HFFc6 (cell line): ENCODE measurements around the gene GFM2. TPM values are rescaled to one million over a fixed set of nuclear protein-coding genes. Genes with fewer than 3 reads are reported as not detected.

ENCODE experiments used
- DNase-seq: peaks from one replicate; pipeline ENCODE4 v3.0.0-alpha.2; 2018
- H3K27ac Mint-ChIP-seq: 2 replicates; pipeline ENCODE4 v1.8.0; 2020; ENCODE audit warnings: mild to moderate bottlenecking, mixed read lengths
- H3K27me3 Mint-ChIP-seq: 2 replicates; pipeline ENCODE4 v1.8.0; 2021; ENCODE audit warnings: mild to moderate bottlenecking, moderate library complexity, mixed read lengths; ENCODE audit not compliant: insufficient read depth
- H3K36me3 Mint-ChIP-seq: 2 replicates; pipeline ENCODE4 v1.8.0; 2021; ENCODE audit warnings: low read depth, mixed read lengths
- H3K4me1 Mint-ChIP-seq: 2 replicates; pipeline ENCODE4 v1.8.0; 2020; ENCODE audit warnings: low read depth, mixed read lengths
- H3K4me3 Mint-ChIP-seq: 2 replicates; pipeline ENCODE4 v1.8.0; 2020; ENCODE audit warnings: mild to moderate bottlenecking, moderate library complexity, mixed read lengths
- H3K9me3 Mint-ChIP-seq: 2 replicates; pipeline ENCODE4 v1.8.0; 2020; ENCODE audit warnings: mild to moderate bottlenecking, mixed read lengths
- CTCF ChIP-seq: fragments of 200-600 bp; sonication (generic); IDR thresholded peaks from 2 replicates; pipeline ENCODE4 v1.5.0; 2021; ENCODE audit warnings: antibody characterized with exemption, mild to moderate bottlenecking
- total RNA-seq, 6 experiments: library from RNA; stranded (reverse); fragmentation: NEBNext Ultra II Directional; extraction: Animal tissue kit (Norgen Biotek cat#: 25700); gene quantifications; 2 replicates in 1 of 6; 3 replicates in 5 of 6; pipeline ENCODE4 v1.2.3, GENCODE V29; 2021

GFM2 gene
- total RNA-seq, 6 experiments from 2014 or later: 26.6 to 31.0 (median 28.0) TPM

GRCh38 chr5:74767579-74767913 is 629 bp upstream of the GFM2 start:
- Mint-ChIP-seq H3K27ac (peak overlapping the region; percentile 94), H3K27me3 (no peaks in the 10 kb centered on the region; the same call in 1 of the 2 replicates), H3K36me3 (peaks cover 14% of the 10 kb centered on the region), H3K4me1 (peaks cover 34% of the 10 kb centered on the region), H3K9me3 (no peaks in the 10 kb centered on the region), H3K4me3 (peak overlapping the region; percentile 96)
- no peak for TF ChIP-seq CTCF
- peak; percentile 35 for DNase-seq

- Mint-ChIP-seq H3K36me3 (peaks cover 9% of the 10 kb centered on the region), H3K4me1 (peaks cover 45% of the 10 kb centered on the region), H3K4me3 (peak overlapping the region; percentile 96), H3K27ac (peak overlapping the region; percentile 94), H3K9me3 (no peaks in the 10 kb centered on the region), H3K27me3 (no peaks in the 10 kb centered on the region; the same call in 1 of the 2 replicates)
- peak; percentile 49 for DNase-seq
- TF ChIP-seq CTCF: peak; percentile 82
Observed at GRCh38 chr5:74766418-74766848, 484 bp downstream of the GFM2 start.

GRCh38 chr5:74765929-74766328 is 988 bp downstream of the GFM2 start:
- Mint-ChIP-seq H3K36me3 (peaks cover 9% of the 10 kb centered on the region), H3K27ac (peak overlapping the region; percentile 94), H3K4me1 (peaks cover 47% of the 10 kb centered on the region), H3K4me3 (peak overlapping the region; percentile 96), H3K9me3 (no peaks in the 10 kb centered on the region), H3K27me3 (no peaks in the 10 kb centered on the region; the same call in 1 of the 2 replicates)
- TF ChIP-seq CTCF: no peak
- DNase-seq: no peak

GRCh38 chr5:74765201-74765600 is 1.7 kb downstream of the GFM2 start:
- TF ChIP-seq CTCF: no peak
- H3K27me3 Mint-ChIP-seq: no peaks in the 10 kb centered on the region; the same call in 1 of the 2 replicates
- no peak for DNase-seq
- H3K27ac Mint-ChIP-seq: peak overlapping the region; percentile 69
- H3K36me3 Mint-ChIP-seq: peaks cover 4% of the 10 kb centered on the region
- H3K9me3 Mint-ChIP-seq: no peaks in the 10 kb centered on the region
- peak overlapping the region; percentile 96 for H3K4me3 Mint-ChIP-seq
- H3K4me1 Mint-ChIP-seq: peaks cover 47% of the 10 kb centered on the region

- no peak for TF ChIP-seq CTCF
- H3K27ac Mint-ChIP-seq: no peak overlapping the region
- no peaks in the 10 kb centered on the region for H3K9me3 Mint-ChIP-seq
- no peak overlapping the region for H3K4me3 Mint-ChIP-seq
- no peak for DNase-seq
- H3K4me1 Mint-ChIP-seq: peaks cover 47% of the 10 kb centered on the region
- peaks cover 4% of the 10 kb centered on the region for H3K36me3 Mint-ChIP-seq
- H3K27me3 Mint-ChIP-seq: no peaks in the 10 kb centered on the region; the same call in 1 of the 2 replicates
Observed at GRCh38 chr5:74763504-74763903, 3.4 kb downstream of the GFM2 start.

- H3K4me3 Mint-ChIP-seq: peak overlapping the region; percentile 46
- DNase-seq: peak; percentile 70
- H3K27me3 Mint-ChIP-seq: no peaks in the 10 kb centered on the region; the same call in 1 of the 2 replicates
- peaks cover 40% of the 10 kb centered on the region for H3K4me1 Mint-ChIP-seq
- no peak for TF ChIP-seq CTCF
- H3K36me3 Mint-ChIP-seq: peaks cover 7% of the 10 kb centered on the region
- H3K9me3 Mint-ChIP-seq: no peaks in the 10 kb centered on the region
- H3K27ac Mint-ChIP-seq: peak overlapping the region; percentile 51
Observed at GRCh38 chr5:74762599-74762998, 4.3 kb downstream of the GFM2 start.
